Stimulated activated CD4-positive, alpha-beta T cell treated with anti-CD3 and anti-CD28 coated beads, Interleukin-15, amount 100 ng/mL, for 48 hours (primary cell): ENCODE data around the gene CCDC102A.

ENCODE experiments used
- DNase-seq, 2 donors: peaks; one replicate each; pipeline ENCODE4 v3.0.0-alpha.2; 2020; ENCODE audit warnings: low read depth in 2 of 2

The CCDC102A gene

DNA sequence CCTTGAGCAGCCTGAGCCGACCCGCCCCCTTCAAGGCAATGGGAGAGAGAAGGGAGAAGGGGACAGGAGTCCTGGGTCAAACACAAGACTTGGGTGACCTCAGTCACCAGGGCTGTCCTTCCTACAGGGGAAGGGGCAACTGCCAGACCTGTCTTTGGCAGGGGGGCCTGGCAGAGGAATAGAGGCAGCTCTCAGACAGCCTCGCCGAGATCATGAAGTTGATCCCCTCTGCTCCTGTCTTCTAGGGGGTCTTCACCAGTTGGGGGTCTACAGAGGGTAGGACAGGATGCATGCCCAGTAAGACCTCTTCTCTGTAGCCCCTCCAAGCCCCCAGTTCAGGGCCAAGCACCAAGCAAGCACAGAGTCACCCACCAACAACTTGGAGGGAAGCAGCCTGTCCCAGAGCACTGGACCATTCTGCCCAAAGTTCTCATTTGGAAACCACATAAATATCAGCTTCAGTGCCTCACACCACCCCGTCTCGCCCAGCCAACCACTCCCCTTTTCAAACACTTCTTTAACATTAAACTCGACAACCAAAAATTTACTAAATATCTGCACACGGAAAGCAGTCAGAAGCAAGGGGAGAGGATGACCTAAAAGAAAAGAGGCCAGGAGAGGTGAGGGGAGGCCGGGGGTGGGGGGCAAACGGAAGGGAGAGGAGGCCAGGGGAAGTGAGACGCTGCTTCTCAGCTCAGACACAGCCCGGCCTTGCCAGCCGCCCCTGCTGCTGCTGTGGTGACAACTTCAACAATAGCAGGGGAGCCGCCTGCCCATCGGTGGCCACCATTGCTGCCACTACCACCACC is 57.8 kb downstream of the CCDC102A start:
- no peak for DNase-seq

DNA sequence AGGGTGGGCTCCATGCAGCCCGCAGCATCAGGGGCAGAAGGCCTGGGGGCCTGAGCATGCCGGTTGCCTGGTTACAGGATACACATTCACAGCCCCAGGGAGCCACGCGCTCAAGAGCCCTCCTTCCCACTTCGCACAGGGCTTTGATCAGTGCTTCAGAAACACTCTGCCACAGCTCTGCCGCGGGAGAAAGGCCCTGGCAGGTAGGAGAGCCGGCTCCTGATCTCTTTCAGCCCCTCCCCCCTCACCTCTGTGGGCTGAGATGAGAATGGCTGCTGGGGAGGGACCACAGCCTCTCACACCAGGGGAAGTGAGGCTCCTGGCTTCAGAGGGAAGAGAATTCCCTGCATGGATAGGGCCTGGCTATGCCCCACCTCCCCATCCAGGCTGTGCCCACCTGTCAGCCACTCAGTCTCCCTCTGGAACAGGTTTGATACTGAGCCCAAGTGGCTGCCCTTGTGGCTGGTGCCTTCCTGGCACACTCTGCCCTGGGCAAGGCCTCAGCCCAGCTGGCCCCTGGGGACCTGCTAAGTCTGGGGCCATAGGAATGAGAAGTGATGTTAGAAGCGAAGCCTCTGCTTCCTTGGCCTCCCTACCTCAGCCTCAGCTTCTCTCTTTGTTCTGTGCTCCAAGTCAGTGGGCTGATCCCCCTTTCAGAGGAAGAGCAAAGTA is 58.7 kb downstream of the CCDC102A start:
- DNase-seq, result no peak

GRCh38 chr16:57476546-57477410 is 59.6 kb downstream of the CCDC102A start:
- DNase-seq, result no peak

- DNase-seq, result peak; percentile 82 to 85
Observed at GRCh38 chr16:57475711-57476339, 60.5 kb downstream of the CCDC102A start.

DNA sequence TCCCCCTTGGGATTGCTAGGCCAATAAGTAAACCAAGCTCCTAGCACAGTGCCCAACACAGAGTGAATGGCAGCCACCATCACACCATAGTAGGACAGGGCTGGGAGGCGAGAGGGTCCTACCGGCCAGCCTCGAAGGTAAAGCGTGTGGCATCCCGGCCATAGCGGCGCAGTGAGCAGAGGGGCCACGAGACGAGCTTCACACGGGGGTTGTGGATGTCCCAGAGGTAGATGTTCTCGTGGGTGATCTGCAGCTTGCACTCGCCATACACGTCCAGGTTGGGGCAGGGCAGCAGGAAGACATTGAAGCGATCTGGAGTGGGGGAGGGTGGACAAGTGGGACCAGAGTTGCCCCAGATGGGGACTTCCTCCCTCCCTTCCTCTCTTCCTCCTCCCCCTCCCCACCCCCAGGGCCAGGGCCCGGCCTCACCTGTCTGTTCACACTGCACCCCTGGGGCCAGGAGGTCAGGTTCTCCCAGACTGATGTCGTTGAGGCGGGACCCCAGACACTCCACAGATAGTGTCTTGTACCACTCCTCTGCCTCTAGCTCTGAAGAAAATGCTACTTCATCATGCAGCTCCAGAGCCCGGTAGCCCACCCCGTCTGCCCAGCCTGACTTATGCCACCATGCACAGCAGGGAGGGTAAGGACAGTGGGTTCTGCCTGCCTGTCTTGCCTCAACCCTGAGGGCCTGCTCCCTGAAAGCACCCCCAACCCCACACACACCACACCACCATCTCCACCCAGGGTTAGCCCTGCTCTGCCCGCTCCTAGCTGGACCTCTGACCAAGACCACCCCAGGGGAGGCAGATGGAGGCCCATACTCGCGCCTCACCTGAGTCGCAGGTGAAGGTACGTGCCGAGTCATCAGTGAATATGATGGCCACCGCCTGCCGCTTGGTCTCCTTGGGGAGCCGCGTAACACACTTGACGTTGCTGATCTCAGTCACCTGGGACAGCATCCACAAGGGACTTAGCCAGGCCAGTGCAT is 61.4 kb downstream of the CCDC102A start:
- DNase-seq, result no peak

GRCh38 chr16:57473906-57474305 is 62.5 kb downstream of the CCDC102A start:
- DNase-seq, result no peak

DNA sequence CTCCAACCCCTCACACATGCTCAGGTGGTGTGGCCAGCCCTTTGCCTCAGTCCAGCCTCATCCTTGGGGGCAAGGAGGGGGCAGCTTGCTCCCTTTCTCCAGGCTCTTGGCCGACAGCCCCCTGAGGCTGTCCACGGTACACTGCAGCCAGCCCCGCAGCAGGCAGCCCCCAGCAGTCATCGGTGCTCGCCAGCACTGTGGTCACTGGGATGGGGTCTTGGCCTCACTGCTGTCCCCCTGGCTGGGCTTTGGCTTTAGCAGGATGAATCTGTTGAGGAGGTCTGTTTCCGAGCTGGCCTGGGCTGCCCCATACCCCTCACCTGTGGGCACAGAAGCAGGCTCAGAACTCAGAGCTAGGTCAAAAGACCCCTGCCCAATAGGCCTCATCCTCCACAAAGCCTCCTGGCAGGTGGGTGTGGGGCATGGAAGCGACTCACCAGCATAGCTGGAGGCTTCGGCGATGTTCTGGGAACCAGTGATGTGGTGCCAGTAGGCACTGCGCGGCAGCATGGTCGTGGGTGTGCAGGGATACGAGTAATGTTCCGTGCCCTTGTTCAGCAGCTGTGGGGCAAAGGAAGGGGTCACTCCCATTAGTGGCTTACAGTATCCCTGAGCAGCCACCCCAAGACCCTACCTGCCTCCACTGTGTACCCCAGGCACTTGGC is 63.1 kb downstream of the CCDC102A start:
- no peak for DNase-seq

GRCh38 chr16:57472665-57473060 is 63.7 kb downstream of the CCDC102A start:
- no peak for DNase-seq

DNA sequence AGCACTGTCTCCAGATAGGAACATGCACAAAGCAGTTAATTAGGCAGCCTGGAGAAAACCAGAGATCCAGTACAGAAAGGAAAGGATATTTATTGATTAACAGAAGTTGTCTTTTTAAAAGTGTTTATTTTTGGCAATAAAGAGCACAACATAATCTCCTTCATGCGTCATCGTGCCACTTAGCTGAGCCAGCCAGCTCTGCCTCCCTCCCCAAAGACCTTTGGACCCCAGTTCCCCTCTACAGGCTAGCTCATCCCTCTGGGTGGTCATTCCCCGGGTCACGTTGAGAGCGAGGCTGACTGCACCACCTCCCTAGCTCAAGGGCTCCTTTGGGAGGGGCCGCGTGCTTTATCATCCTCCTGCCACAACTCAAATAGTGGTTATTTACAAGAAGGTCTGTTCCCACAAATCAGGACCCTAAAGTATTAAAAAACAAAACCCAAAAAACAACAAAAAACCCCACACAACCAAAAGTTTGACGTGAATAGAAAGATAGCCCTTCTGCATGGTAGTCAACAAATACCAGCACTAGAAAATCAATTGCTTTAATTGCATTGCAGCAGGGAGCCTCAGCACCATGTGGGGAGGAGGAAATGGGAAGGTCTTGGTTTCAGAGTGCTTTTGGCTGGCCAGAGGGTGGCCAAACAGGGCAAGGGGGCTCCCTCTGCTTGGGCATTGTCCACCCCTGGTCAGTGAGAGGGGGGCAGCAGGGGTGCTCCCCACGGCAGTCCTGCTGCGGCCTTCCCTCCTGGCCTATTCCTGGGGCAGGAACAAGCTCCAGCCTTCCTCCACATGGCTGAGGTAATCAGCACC is 64.3 kb downstream of the CCDC102A start:
- no peak for DNase-seq

GRCh38 chr16:57471209-57471608 is 65.2 kb downstream of the CCDC102A start:
- DNase-seq, result no peak

DNA sequence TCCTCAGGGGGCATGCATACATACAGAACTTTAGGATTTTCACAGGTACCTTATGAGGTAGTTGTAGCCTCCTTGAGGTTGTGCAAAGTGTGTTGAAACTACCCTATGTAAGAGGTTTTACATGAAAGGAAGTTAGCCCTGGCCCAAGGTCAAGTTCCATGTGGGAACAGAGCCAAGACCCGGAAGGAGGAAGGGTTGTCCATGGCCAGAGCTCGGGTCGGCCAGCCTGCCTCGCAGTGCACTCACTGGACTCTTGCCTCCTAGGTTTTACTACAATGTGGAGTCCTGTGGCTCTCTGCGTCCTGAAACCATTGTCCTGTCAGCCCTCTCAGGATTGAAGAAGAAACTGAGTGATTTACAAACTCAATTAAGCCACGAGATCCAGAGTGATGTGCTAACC is 65.7 kb downstream of the CCDC102A start:
- DNase-seq, result no peak

GRCh38 chr16:57469917-57470470 is 66.4 kb downstream of the CCDC102A start:
- no peak for DNase-seq

- no peak for DNase-seq
Observed at GRCh38 chr16:57469046-57469445, 67.3 kb downstream of the CCDC102A start.

GRCh38 chr16:57468346-57468745 is 68.0 kb downstream of the CCDC102A start:
- DNase-seq, result no peak

- no peak for DNase-seq
Observed at GRCh38 chr16:57464523-57464922, 71.8 kb downstream of the CCDC102A start.

- DNase-seq, result no peak
Observed at GRCh38 chr16:57462978-57463362, 73.4 kb downstream of the CCDC102A start.

GRCh38 chr16:57462209-57462977 is 74.0 kb downstream of the CCDC102A start, which contains the start of gene POLR2C:
POLR2C (plus strand) TSS chr16:57462679; CDS start chr16:57462725, 46 bp downstream.
- peak; percentile 80 to 90 for DNase-seq
